Stimulated activated CD8-positive, alpha-beta memory T cell treated with anti-CD3 and anti-CD28 coated beads, Interleukin-12 subunit alpha, Interleukin-12 subunit beta, amount 100 ng/mL, for 4 hours (primary cell): ENCODE results near the gene CYB5RL.
"Not testable (repeated sequence)": the region's sequence is repeated elsewhere in the genome, so short reads cannot be mapped to it uniquely, and the experiment has no call there.

Source experiments
- DNase-seq: peaks from one replicate; pipeline ENCODE4 v3.0.0-alpha.2; 2020; ENCODE audit warnings: low read depth

The CYB5RL gene

DNA sequence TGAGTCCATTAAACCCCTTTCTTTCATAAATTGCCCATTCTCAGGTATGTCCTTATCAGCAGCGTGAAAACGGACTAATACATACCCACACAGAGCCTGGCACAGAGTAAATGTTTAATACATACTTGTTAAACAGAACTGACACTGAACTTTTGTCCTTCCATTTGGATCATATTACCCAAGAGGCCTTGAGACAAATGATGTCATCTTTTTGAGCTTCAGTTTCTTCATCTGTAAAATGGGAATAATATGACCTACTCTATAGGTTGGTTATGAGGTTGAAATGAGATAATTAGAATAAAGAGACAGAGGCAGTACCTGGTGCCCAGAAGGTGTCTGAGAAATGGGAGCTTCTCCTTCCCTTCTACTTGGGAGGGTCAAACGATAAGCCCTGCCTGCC, 13.8 kb downstream of the CYB5RL start:
- DNase-seq: no peak

GRCh38 chr1:54180701-54181360, 19.0 kb downstream of the CYB5RL start:
- DNase-seq: no peak

DNA sequence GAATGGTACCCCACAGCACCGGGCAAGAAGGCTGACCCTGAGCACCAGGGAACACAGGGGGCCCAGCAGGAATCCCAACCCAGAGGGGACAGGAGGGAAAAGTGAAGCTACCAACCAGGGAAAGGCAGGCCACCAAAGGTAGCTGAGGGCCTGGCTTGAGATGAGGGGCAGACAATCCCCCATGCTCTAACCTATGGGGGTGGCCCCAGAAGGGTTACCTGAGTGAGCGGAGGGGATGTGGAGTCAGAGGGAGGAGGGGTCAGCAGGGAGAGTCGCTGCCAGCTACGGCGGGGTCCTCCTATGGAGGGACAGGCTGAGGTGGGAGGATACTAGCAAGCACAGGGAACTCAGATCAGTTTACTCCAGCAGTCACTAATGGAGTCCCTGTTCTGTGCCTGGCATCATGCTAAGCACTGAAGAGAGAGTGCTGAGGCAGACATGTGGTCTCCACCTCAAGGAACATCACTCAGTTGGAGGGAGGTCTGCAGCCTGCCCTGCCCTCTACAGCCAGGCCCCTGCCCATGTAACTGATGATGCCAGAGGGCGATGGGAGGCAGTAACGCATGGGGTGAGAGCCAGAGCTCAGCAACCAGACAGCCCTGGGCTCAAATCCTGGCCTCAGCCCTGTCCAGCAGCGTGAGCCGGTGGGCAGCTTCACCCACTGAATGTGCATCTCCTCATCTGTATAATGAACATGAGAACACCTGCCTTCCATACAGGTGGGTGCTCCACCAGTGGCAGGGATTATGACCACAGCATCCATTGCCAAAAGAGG, 21.3 kb downstream of the CYB5RL start:
- no peak for DNase-seq

- DNase-seq: no peak
Observed at GRCh38 chr1:54177726-54178125, 22.1 kb downstream of the CYB5RL start.

DNA sequence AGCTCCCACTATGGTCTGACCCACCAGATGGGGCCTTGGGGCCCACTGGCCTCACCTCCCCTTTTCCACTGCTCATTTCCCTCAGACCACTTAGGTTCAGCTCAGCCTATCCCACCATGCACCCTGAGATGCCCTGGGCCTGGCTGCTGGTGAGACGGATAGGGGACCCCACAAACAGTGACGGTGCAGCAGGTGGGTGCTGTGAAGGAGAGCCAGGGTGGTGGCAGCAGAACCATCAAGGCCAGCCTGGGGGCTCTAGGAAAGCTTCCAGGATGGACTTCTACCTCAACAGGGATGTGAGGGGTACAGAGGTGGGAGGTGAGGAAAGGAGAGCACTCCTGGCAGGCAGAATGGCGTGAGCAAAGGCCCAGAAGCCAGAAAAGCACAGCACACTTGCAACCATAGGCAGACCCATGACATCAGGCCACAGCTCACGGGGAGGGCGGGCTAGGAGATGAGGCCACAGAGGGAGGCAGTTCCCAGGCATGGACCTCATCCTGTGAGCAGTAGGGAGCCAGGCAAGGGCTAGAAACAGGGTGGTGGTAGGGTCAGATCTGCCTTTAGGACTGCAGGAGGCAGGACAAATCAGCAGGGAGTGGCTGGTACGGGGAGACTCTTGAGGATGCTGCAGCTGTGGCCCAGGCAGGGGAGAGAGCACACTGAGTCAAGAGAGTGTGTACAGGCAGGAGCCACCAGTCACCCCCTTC, 23.1 kb downstream of the CYB5RL start:
- DNase-seq: no peak

DNA sequence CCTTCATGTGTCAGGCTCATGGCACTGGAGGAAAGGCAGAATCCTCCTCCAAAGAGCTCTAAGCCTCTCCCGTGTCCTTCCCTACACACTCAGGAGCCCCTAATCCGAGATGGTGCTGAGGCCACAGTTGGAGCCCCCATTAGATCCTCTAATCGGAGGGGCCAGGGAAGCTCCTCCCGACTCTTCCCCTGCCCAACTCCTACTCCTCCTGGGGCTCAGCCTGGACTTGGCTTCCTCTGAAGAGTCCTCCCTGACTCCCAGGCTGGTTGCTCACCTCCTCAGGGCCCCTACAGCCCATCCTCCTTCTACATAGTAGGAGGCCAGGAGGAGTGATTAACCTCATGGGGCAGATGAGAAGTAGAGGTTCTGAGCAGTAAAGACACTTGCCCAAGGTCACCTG, 25.7 kb downstream of the CYB5RL start:
- no peak for DNase-seq

DNA sequence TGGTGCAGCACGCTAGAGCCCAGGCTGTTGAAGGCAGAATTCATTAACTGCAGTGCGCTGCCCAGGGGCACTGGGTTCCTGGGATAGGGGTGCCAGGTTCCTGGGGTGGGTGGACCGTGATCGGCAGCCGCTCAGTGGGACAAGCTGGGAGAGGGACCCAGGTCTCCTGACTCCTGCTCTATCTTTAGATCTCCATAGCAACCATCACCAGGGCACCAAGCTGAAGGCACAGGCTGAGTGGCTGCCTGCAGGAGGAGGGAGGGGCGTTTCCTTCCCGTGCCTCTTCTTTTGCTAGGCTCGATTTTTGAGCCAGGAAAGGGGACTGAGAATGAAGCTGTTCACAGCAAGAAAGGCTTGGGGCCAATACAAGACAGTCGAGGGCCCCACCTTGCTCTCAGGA, 26.1 kb downstream of the CYB5RL start:
- no peak for DNase-seq

- no peak for DNase-seq
Observed at GRCh38 chr1:54172614-54173599, 26.9 kb downstream of the CYB5RL start.

GRCh38 chr1:54171606-54172005, 28.2 kb downstream of the CYB5RL start:
- DNase-seq: no peak

GRCh38 chr1:54171016-54171415, 28.8 kb downstream of the CYB5RL start:
- no peak for DNase-seq

DNA sequence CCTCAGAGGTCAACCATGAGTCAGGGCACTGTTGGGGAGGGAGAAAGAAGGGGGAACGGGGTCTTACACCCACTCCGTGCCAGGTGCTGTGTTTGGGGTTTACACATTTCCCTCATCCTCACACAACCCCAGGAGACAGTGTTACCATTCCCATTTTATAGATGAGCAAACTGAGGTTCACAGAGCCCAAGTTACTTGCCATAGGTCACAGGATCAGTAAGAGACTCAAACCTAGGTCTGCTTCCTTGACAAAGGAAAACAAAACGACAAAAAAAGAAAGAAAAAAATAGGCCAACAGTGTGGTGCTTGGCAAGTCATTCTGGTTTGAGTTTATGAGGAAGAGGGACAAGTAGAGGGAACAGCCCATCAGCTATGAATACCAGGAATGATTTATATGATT, 30.8 kb downstream of the CYB5RL start:
- no peak for DNase-seq

GRCh38 chr1:54168206-54168965, 31.4 kb downstream of the CYB5RL start:
- no peak for DNase-seq

GRCh38 chr1:54167422-54168139, 32.2 kb downstream of the CYB5RL start:
- DNase-seq: no peak

- not testable (repeated sequence) for DNase-seq
Observed at GRCh38 chr1:54166357-54166756, 33.5 kb downstream of the CYB5RL start.

GRCh38 chr1:54165146-54165545, 34.7 kb downstream of the CYB5RL start:
- DNase-seq: no peak

DNA sequence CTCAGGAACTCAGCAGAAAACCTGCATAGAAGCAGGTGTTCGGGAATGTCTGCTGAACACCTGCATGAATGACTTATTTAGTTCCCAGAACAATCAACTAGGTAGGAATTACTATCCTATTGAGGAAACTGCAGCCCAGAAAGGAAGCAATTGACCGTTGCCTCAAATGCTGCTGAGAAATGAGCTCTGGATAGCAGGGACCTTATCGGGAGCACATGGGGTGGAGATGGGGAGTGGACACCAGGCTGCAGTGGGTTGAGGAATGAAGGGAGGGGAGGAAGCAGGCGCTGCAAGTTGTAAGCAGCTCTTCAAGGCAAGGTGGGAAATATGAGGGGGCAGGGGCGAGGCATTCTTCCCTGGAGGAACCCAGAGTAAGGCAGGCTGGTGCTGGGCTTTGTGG, 36.3 kb downstream of the CYB5RL start:
- DNase-seq: no peak

DNA sequence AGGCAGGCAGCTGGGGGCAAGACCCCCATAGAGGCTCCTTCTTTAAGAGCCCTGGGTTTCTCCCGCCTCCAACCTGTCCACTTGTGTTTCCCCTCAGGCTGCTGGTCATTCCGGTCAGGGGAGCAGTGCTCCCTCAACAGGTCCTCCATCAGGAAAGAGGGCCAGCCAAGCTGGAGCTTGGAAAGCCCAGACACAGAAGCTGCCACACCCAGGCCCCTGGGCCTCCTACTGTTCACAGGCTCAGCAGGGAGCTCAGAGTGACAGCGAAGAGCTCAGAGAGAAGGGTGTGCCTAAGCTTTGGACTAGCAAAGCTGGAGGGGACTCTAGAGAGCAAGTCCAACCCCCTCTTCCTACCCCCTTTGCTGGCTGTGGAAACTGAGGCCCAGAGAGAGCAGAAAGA, 36.8 kb downstream of the CYB5RL start:
- no peak for DNase-seq

- DNase-seq: no peak
Observed at GRCh38 chr1:54161495-54162168, 38.2 kb downstream of the CYB5RL start.

DNA sequence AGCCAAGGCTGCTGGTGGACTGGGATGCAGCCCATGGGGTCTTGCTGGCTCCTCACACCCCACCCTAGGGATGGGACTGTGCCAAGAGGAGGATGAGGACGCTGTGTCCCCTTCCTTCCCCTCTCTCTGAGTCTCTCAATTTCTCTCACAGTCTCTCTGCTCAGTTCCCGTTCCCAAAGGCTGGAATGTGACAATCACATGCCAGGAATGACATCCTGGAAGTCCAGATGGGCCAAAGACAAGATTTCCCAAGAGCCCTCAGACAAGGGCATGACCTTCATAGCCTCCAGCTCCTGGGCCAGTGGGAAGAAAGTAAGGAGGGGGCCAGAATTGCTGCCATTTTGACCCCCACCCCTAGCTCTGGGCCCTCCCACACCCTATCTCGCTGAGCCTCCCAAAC, 39.5 kb downstream of the CYB5RL start:
- DNase-seq: no peak

- no peak for DNase-seq
Observed at GRCh38 chr1:54159733-54160316, 40.0 kb downstream of the CYB5RL start.
